GM18867 (cell line): ENCODE measurements around the gene NIBAN1.
A peak's percentile ranks its signal among the peaks of the same experiment; 100 is the strongest.
"Not testable (repeated sequence)": the region's sequence is repeated elsewhere in the genome, so short reads cannot be mapped to it uniquely, and the experiment has no call there.

ENCODE experiments used
- ATAC-seq: cut with Tn5 transposase; IDR thresholded peaks from one replicate; pipeline ENCODE4 v1.9.1; 2021; ENCODE audit warnings: mild to moderate bottlenecking, moderate library complexity; ENCODE audit not compliant: unreplicated experiment

Gene NIBAN1

GRCh38 chr1:184974056-184974836 lies at the start of gene NIBAN1:
Gene NIBAN1, minus strand, starts transcription at chr1:184974508. Its CDS starts 152 bp downstream, at chr1:184974356.
- peak; percentile 59 for ATAC-seq

- no peak for ATAC-seq
Measured at GRCh38 chr1:185017966-185018365, 43.7 kb upstream of the NIBAN1 start.

GRCh38 chr1:185017338-185017737 lies 43.0 kb upstream of the NIBAN1 start:
- no peak for ATAC-seq

- ATAC-seq, result no peak
Measured at GRCh38 chr1:185016880-185017279, 42.6 kb upstream of the NIBAN1 start.

- no peak for ATAC-seq
Measured at GRCh38 chr1:185015631-185016030, 41.3 kb upstream of the NIBAN1 start.

GRCh38 chr1:185014941-185015340 lies 40.6 kb upstream of the NIBAN1 start:
- ATAC-seq, result no peak

- no peak for ATAC-seq
Measured at GRCh38 chr1:185010361-185010760, 36.1 kb upstream of the NIBAN1 start.

GRCh38 chr1:185008838-185009237 lies 34.5 kb upstream of the NIBAN1 start:
- no peak for ATAC-seq

- ATAC-seq, result not testable (repeated sequence)
Measured at GRCh38 chr1:185001312-185001880, 27.1 kb upstream of the NIBAN1 start.

- not testable (repeated sequence) for ATAC-seq
Measured at GRCh38 chr1:184999974-185000373, 25.7 kb upstream of the NIBAN1 start.

- no peak for ATAC-seq
Measured at GRCh38 chr1:184994301-184994700, 20.0 kb upstream of the NIBAN1 start.

GRCh38 chr1:184992271-184992670 lies 18.0 kb upstream of the NIBAN1 start:
- no peak for ATAC-seq

GRCh38 chr1:184990204-184990603 lies 15.9 kb upstream of the NIBAN1 start:
- ATAC-seq, result no peak

GRCh38 chr1:184988506-184988905 lies 14.2 kb upstream of the NIBAN1 start:
- ATAC-seq, result no peak

GRCh38 chr1:184987696-184988095 lies 13.4 kb upstream of the NIBAN1 start:
- ATAC-seq, result no peak

GRCh38 chr1:184986250-184986649 lies 11.9 kb upstream of the NIBAN1 start:
- ATAC-seq, result no peak

GRCh38 chr1:184982002-184982954 lies 8.0 kb upstream of the NIBAN1 start:
- ATAC-seq, result peak; percentile 98

GRCh38 chr1:184980726-184981125 lies 6.4 kb upstream of the NIBAN1 start:
- ATAC-seq, result no peak

- ATAC-seq, result no peak
Measured at GRCh38 chr1:184975208-184975870, 1.0 kb upstream of the NIBAN1 start.

GRCh38 chr1:184974837-184975115 lies 468 bp upstream of the NIBAN1 start:
- ATAC-seq, result no peak
